Right lobe of liver (tissue), 6 donors: ENCODE data around the gene ARID5B. TPM values are rescaled to one million over a fixed set of nuclear protein-coding genes. Genes with fewer than 3 reads are reported as not detected.

ENCODE experiments used
- ATAC-seq, 4 donors: fragments of 200-7000 bp; cut with Tn5 transposase; one replicate each; pipeline ENCODE4 v1.9.1; 2020; ENCODE audit warnings: mild to moderate bottlenecking in 4 of 4, moderate library complexity in 4 of 4
- DNase-seq, 3 donors: peaks; one replicate each; pipeline ENCODE4 v3.0.0-alpha.2; 2020
- H3K27ac ChIP-seq, 3 donors: fragments of 200-600 bp; one replicate each; pipeline ENCODE4 v1.8.0; 2022
- H3K27me3 ChIP-seq, 2 donors: fragments of 200-600 bp; one replicate each; pipeline ENCODE4 v1.8.0; 2022
- H3K36me3 ChIP-seq, 4 donors: fragments of 200-600 bp; sonication (generic) in 1 of 4; one replicate each; pipeline versions ENCODE4 v1.5.1 to v1.8.0; 2017 to 2022; ENCODE audit warnings: control low read depth in 1 of 4
- H3K4me1 ChIP-seq, 4 donors: fragments of 200-600 bp; sonication (generic) in 1 of 4; one replicate each; pipeline versions ENCODE4 v1.5.1 to v1.8.0; 2017 to 2022; ENCODE audit warnings: control low read depth in 1 of 4
- H3K4me3 ChIP-seq, 3 donors: fragments of 200-600 bp; one replicate each; pipeline ENCODE4 v1.8.0; 2022
- H3K9me3 ChIP-seq, 4 donors: fragments of 200-600 bp; sonication (generic) in 1 of 4; one replicate each; pipeline versions ENCODE4 v1.5.1 to v1.8.0; 2017 to 2022; ENCODE audit warnings: control low read depth in 1 of 4
- CTCF ChIP-seq, 4 donors: fragments of 200-600 bp in 3 of 4; fragments of 450-650 bp in 1 of 4; IDR thresholded peaks; one replicate each; pipeline versions ENCODE4 v1.5.1 to v1.8.0; 2016 to 2022; ENCODE audit warnings: antibody characterized with exemption in 4 of 4, mild to moderate bottlenecking in 2 of 4
- POLR2A ChIP-seq: fragments of 450-650 bp; IDR thresholded peaks from one replicate; pipeline ENCODE4 v1.6.1; 2017; ENCODE audit warnings: antibody characterized with exemption, mild to moderate bottlenecking
- WGBS: methylation state at CpG from one replicate; pipeline ENCODE4 v1.1.6; 2018; ENCODE audit warnings: low coverage, low lambda C conversion rate; ENCODE audit not compliant: insufficient coverage; ENCODE audit errors: missing lambda C conversion rate; 5-methylcytosine and 5-hydroxymethylcytosine counted together
- intact Hi-C, 2 donors: fragments of 100-400 bp; cut with DNase I; formaldehyde crosslinking; loops; one replicate each; pipeline versions ENCODE4 v1.11.2 to v1.14.1; 2022
- total RNA-seq, 6 experiments: library from RNA; depleted of rRNA in 2 of 6; stranded (reverse); fragments of >200 nt in 2 of 6; fragmentation: NEBNext Ultra II Directional in 3 of 6; extraction: Animal tissue kit (Norgen Biotek cat#: 25700) in 3 of 6; gene quantifications; one replicate each; pipeline versions ENCODE4 v1.1.0 to v1.2.4, GENCODE V29; 2016 to 2023
- donor health status: DM: no; HTN: yes; CAD: no.
- donor health status: DM: no; HTN: no; CAD: no.
- donor health status: DM: no; HTN: no; CAD: no.
- donor health status: DM: no; HTN: yes; CAD: no.
- donor health status: DM: no; HTN: yes; CAD: no.

Gene ARID5B
- total RNA-seq, 6 experiments from 2014 or later, result 2.7 to 10.5 (median 5.3) TPM

- peaks cover 0 to 22% (median 9%) of the 10 kb centered on the region in 4 donors for H3K4me1 ChIP-seq
- no peak overlapping the region for H3K4me3 ChIP-seq
- WGBS, result 36% methylated on average over 2 of the region's 2 CpGs
These were observed 152.4 kb downstream of the ARID5B start for GRCh38 chr10:62053860-62054259.

GRCh38 chr10:62054408-62054807 lies 152.9 kb downstream of the ARID5B start:
- peak overlapping the region in 1 of 3 donors; percentile 3 for H3K27ac ChIP-seq
- H3K27me3 ChIP-seq, result no peaks in the 10 kb centered on the region
- H3K4me3 ChIP-seq, result no peak overlapping the region
- DNase-seq (no peak), ATAC-seq (peak in 1 of 4 donors; percentile 18)
- TF ChIP-seq CTCF (IDR thresholded peaks at IDR 0.05) (no peak), POLR2A (no peak)
- intact Hi-C loops, result no loop called here
- H3K4me1 ChIP-seq, result peaks cover 0 to 27% (median 9%) of the 10 kb centered on the region in 4 donors
- H3K36me3 ChIP-seq, result peaks cover 0 to 8% (median 0%) of the 10 kb centered on the region in 4 donors
- no peaks in the 10 kb centered on the region for H3K9me3 ChIP-seq

More at GRCh38 chr10:62053860-62054259, 152.4 kb downstream of the ARID5B start:
- no peak for DNase-seq
- H3K27me3 ChIP-seq, result no peaks in the 10 kb centered on the region
- peak overlapping the region in 1 of 3 donors; percentile 3 for H3K27ac ChIP-seq
- TF ChIP-seq CTCF (IDR thresholded peaks at IDR 0.05) (no peak), POLR2A (no peak)
- peaks cover 0 to 8% (median 0%) of the 10 kb centered on the region in 4 donors for H3K36me3 ChIP-seq
- intact Hi-C loops, result no loop called here
- no peaks in the 10 kb centered on the region for H3K9me3 ChIP-seq
- no peak for ATAC-seq

GRCh38 chr10:62054830-62055229 lies 153.3 kb downstream of the ARID5B start:
- intact Hi-C loops, result no loop called here
- Histone ChIP-seq H3K27ac (no peak overlapping the region), H3K4me3 (no peak overlapping the region), H3K36me3 (peaks cover 0 to 8% (median 0%) of the 10 kb centered on the region in 4 donors), H3K9me3 (no peaks in the 10 kb centered on the region), H3K27me3 (no peaks in the 10 kb centered on the region), H3K4me1 (peaks cover 0 to 31% (median 7%) of the 10 kb centered on the region in 4 donors)
- WGBS, result 48% methylated on average over 1 of the region's 1 CpG
- TF ChIP-seq POLR2A, result no peak
- TF ChIP-seq CTCF (IDR thresholded peaks at IDR 0.05), result no peak
- ATAC-seq (no peak), DNase-seq (no peak)

DNA sequence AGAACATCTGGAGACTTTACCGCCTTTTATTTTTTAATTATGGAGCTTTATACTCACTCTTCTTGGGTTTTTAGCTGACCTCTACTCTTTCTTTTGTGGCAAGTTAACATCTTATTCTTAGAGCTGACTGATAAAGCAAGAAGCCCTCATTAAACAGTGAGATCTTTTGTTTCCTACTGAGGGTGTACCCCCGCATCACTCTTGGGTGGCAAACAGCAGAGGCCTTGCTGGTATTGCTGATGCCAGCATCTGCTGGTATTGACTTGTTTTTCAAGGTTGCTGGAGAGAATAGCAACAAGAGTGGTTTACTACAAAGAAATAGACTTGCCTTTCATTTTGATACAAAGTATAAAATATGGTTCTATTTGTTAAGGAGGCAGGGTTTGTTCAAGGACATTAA lies 154.7 kb downstream of the ARID5B start:
- Histone ChIP-seq H3K27ac (peak overlapping the region; percentile 23 to 73 (median 26)), H3K27me3 (no peaks in the 10 kb centered on the region), H3K36me3 (peaks cover 0 to 8% (median 2%) of the 10 kb centered on the region in 4 donors), H3K4me1 (peaks cover 0 to 33% (median 7%) of the 10 kb centered on the region in 4 donors), H3K9me3 (no peaks in the 10 kb centered on the region), H3K4me3 (no peak overlapping the region)
- no peak for ATAC-seq
- DNase-seq, result no peak
- TF ChIP-seq POLR2A, result no peak
- no peak for TF ChIP-seq CTCF (IDR thresholded peaks at IDR 0.05)
- intact Hi-C loops, result no loop called here
- 81% methylated on average over 2 of the region's 2 CpGs for WGBS

- Histone ChIP-seq H3K4me1 (peaks cover 0 to 33% (median 7%) of the 10 kb centered on the region in 4 donors), H3K9me3 (no peaks in the 10 kb centered on the region), H3K27ac (peak overlapping the region; percentile 23 to 73 (median 26)), H3K36me3 (peaks cover 0 to 8% (median 2%) of the 10 kb centered on the region in 4 donors), H3K27me3 (no peaks in the 10 kb centered on the region), H3K4me3 (no peak overlapping the region)
- 69% methylated on average over 3 of the region's 3 CpGs for WGBS
- no peak for TF ChIP-seq CTCF (IDR thresholded peaks at IDR 0.05)
- TF ChIP-seq POLR2A, result no peak
- intact Hi-C loops, result no loop called here
- no peak for DNase-seq
- ATAC-seq, result no peak
These were observed 155.2 kb downstream of the ARID5B start for GRCh38 chr10:62056698-62057097.
